HEK293 (cell line): ENCODE data around the gene ACER3.
"Not testable (repeated sequence)": the region's sequence is repeated elsewhere in the genome, so short reads cannot be mapped to it uniquely, and the experiment has no call there.

ENCODE experiments used
- CTCF ChIA-PET: fragments of 350-600 bp; formaldehyde crosslinking; extraction: SDS; loops from one replicate; lab custom pipeline; 2021; ENCODE audit warnings: antibody characterized with exemption; lab: Yijun Ruan, JAX
- POLR2A ChIA-PET: fragments of 300-600 bp; formaldehyde crosslinking; extraction: SDS; loops from one replicate; lab custom pipeline; 2020; ENCODE audit warnings: antibody characterized with exemption, inconsistent platforms; lab: Yijun Ruan, JAX
- H3K27ac ChIP-seq: fragments of 200-500 bp; sonication (Bioruptor generic); 2 replicates; pipeline ENCODE4 v1.5.1; 2014; ENCODE audit warnings: low read depth, low read length, control low read depth, inconsistent platforms; ENCODE audit errors: extremely low read depth
- H3K36me3 ChIP-seq, 2 experiments: fragments of 200-500 bp in 1 of 2; sonication (Bioruptor generic) in 1 of 2; 1 replicate in 1 of 2; 2 replicates in 1 of 2; pipeline ENCODE4 v1.5.1; 2014 to 2017; ENCODE audit warnings: inconsistent platforms in 2 of 2, low read length in 2 of 2; ENCODE audit not compliant: control insufficient read depth in 2 of 2, insufficient read depth in 1 of 2
- H3K4me1 ChIP-seq: fragments of 200-500 bp; sonication (Bioruptor generic); 2 replicates; pipeline ENCODE4 v1.5.1; 2014; ENCODE audit warnings: mild to moderate bottlenecking, low read length, inconsistent platforms; ENCODE audit not compliant: control insufficient read depth, insufficient read depth
- H3K4me3 ChIP-seq: 2 replicates; pipeline ENCODE4 v1.5.1; 2011; ENCODE audit warnings: low read depth, mild to moderate bottlenecking, control low read depth, low read length, moderate library complexity
- H3K9me3 ChIP-seq: fragments of 200-500 bp; sonication (Bioruptor generic); 2 replicates; pipeline ENCODE4 v1.5.1; 2014; ENCODE audit warnings: low read depth, low read length, inconsistent platforms; ENCODE audit not compliant: control insufficient read depth, insufficient read depth
- ATF2 ChIP-seq: fragments of 450-650 bp; formaldehyde crosslinking; IDR thresholded peaks from 2 replicates; pipeline ENCODE4 v1.5.1; 2016; ENCODE audit warnings: missing biosample characterization, missing genetic modification characterization, low read depth
- BCL11A ChIP-seq: fragments of 450-650 bp; formaldehyde crosslinking; IDR thresholded peaks from 2 replicates; pipeline ENCODE4 v1.5.1; 2016; ENCODE audit warnings: low read depth, missing biosample characterization, missing genetic modification characterization
- HIC1 ChIP-seq: fragments of 450-650 bp; formaldehyde crosslinking; IDR thresholded peaks from 2 replicates; pipeline ENCODE4 v1.5.1; 2016; ENCODE audit warnings: missing biosample characterization, missing genetic modification characterization
- HOXC10 ChIP-seq: sonication (generic); formaldehyde crosslinking; IDR thresholded peaks from 2 replicates; pipeline ENCODE4 v1.8.1; 2023; ENCODE audit warnings: mild to moderate bottlenecking, missing genetic modification reagents
- KLF16 ChIP-seq: fragments of 450-650 bp; formaldehyde crosslinking; IDR thresholded peaks from 2 replicates; pipeline ENCODE4 v1.5.1; 2017; ENCODE audit warnings: missing biosample characterization, missing genetic modification characterization
- KLF17 ChIP-seq: fragments of 450-650 bp; formaldehyde crosslinking; IDR thresholded peaks from 2 replicates; pipeline ENCODE4 v1.5.1; 2016; ENCODE audit warnings: missing biosample characterization, missing genetic modification characterization
- KLF9 ChIP-seq: fragments of 450-650 bp; formaldehyde crosslinking; IDR thresholded peaks from 2 replicates; pipeline ENCODE4 v1.5.1; 2016; ENCODE audit warnings: missing biosample characterization, missing genetic modification characterization, low read depth
- MEIS1 ChIP-seq: sonication (generic); formaldehyde crosslinking; IDR thresholded peaks from 2 replicates; pipeline ENCODE4 v1.8.1; 2022; ENCODE audit warnings: missing genetic modification reagents, mild to moderate bottlenecking, borderline replicate concordance
- MYNN ChIP-seq: fragments of 450-650 bp; formaldehyde crosslinking; IDR thresholded peaks from 2 replicates; pipeline ENCODE4 v1.5.1; 2016; ENCODE audit warnings: missing biosample characterization, missing genetic modification characterization, borderline replicate concordance
- MZF1 ChIP-seq: fragments of 450-650 bp; formaldehyde crosslinking; IDR thresholded peaks from 2 replicates; pipeline ENCODE4 v1.5.1; 2017; ENCODE audit warnings: missing biosample characterization, missing genetic modification characterization, borderline replicate concordance
- PRDM4 ChIP-seq: fragments of 450-650 bp; formaldehyde crosslinking; IDR thresholded peaks from 2 replicates; pipeline ENCODE4 v1.5.1; 2017; ENCODE audit warnings: missing biosample characterization, missing genetic modification characterization
- ZNF24 ChIP-seq: fragments of 450-650 bp; formaldehyde crosslinking; IDR thresholded peaks from 2 replicates; pipeline ENCODE4 v1.5.1; 2016; ENCODE audit warnings: missing biosample characterization, missing genetic modification characterization
- ZNF354C ChIP-seq: fragments of 450-650 bp; formaldehyde crosslinking; IDR thresholded peaks from 2 replicates; pipeline ENCODE4 v1.5.1; 2016; ENCODE audit warnings: missing biosample characterization, missing genetic modification characterization, low read depth, borderline replicate concordance
- ZNF518A ChIP-seq: fragments of 450-650 bp; formaldehyde crosslinking; conservative IDR thresholded peaks from 2 replicates; pipeline ENCODE4 v1.5.1; 2016; ENCODE audit warnings: low read depth, missing biosample characterization, missing genetic modification characterization
- ZNF664 ChIP-seq: fragments of 450-650 bp; formaldehyde crosslinking; IDR thresholded peaks from 2 replicates; pipeline ENCODE4 v1.5.1; 2016; ENCODE audit warnings: missing biosample characterization, missing genetic modification characterization

ACER3 gene

GRCh38 chr11:76901144-76901543 is 40.4 kb downstream of the ACER3 start:
- Histone ChIP-seq H3K4me1 (no peaks in the 10 kb centered on the region), H3K36me3 (no peaks in the 10 kb centered on the region), H3K27ac (no peak overlapping the region), H3K9me3 (no peaks in the 10 kb centered on the region), H3K4me3 (no peak overlapping the region)
- ChIA-PET CTCF (interaction anchor here (0.8 to 0.9 kb wide), 2 partner anchors 18 to 139 kb away, joined by 3 read pairs; no protein-coding TSS in a partner anchor), POLR2A (no interaction called here)
- TF ChIP-seq HOXC10 (CRISPR knock-in tag) (no peak), ZNF354C (tag by site-specific recombination) (no peak), MZF1 (tag by site-specific recombination) (no peak)

- POLR2A ChIA-PET, H3K4me3 ChIP-seq: not testable (repeated sequence)
Observed at GRCh38 chr11:76901622-76902021, 40.9 kb downstream of the ACER3 start.

GRCh38 chr11:76902121-76903014 is 41.6 kb downstream of the ACER3 start:
- no peaks in the 10 kb centered on the region for H3K4me1 ChIP-seq
- H3K36me3 ChIP-seq: no peaks in the 10 kb centered on the region
- no peak overlapping the region for H3K27ac ChIP-seq
- CTCF ChIA-PET: interaction anchor here (0.7 to 2.3 kb wide), 4 partner anchors 16 to 48 kb away, joined by 3 to 14 read pairs (median 4); no protein-coding TSS in a partner anchor
- H3K9me3 ChIP-seq: no peaks in the 10 kb centered on the region
- no peak overlapping the region for H3K4me3 ChIP-seq
- POLR2A ChIA-PET: no interaction called here
- no peak for TF ChIP-seq ZNF24 (tag by site-specific recombination)
- TF ChIP-seq ATF2 (tag by site-specific recombination): no peak
- TF ChIP-seq ZNF518A: no peak
- no peak for TF ChIP-seq ZNF664
- TF ChIP-seq KLF17: no peak
- TF ChIP-seq HIC1 (tag by site-specific recombination): no peak
- no peak for TF ChIP-seq KLF9
- no peak for TF ChIP-seq BCL11A (tag by site-specific recombination)
- no peak for TF ChIP-seq PRDM4 (tag by site-specific recombination)
- no peak for TF ChIP-seq MEIS1 (CRISPR knock-in tag)
- TF ChIP-seq KLF16: no peak
- no peak for TF ChIP-seq MYNN (tag by site-specific recombination)

More at GRCh38 chr11:76901622-76902021, 40.9 kb downstream of the ACER3 start:
- H3K9me3 ChIP-seq, H3K4me1 ChIP-seq, H3K27ac ChIP-seq, H3K36me3 ChIP-seq: not testable (repeated sequence)
- CTCF ChIA-PET: interaction anchor here (0.7 to 0.9 kb wide), 3 partner anchors 18 to 138 kb away, joined by 3 to 4 read pairs (median 3); no protein-coding TSS in a partner anchor
